ENCODE measurements around the gene EPHA1.

DNA sequence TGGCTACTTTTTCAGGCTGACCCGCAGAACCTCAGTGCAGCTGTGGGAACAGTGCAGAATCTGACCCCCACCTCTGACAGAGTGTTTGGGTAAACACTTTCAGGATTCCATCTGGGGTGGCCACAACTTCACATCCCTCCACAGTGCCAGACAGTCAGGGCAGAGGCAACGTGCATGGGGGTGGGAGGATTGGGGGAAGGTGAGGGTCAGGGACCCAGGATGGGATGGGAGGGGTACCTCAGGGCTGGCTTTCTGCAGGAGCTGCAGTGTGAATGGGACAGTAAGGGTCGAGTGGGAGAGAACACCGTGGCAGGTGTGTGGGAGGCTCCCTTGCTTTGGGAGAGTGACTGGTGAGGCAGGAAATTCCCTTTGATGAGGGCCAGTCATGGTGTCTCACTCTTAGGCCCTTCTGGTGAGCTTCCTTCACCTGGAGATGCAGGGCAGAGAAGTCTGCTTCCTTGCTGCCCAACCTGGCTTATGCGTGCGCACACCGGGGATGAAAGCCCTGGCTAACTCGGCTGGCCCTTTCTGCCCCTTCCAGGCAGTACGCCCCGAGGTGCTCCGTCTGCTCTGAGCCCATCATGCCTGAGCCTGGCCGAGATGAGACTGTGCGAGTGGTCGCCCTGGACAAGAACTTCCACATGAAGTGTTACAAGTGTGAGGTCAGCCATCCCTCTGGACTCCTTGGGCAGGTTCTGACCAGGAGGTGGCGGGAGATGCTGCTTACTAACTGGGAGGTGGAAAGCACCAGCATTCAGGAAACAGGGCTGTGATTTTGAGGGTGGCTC is 19.1 kb downstream of the EPHA1 start:
- TF ChIP-seq, protein P1, sequence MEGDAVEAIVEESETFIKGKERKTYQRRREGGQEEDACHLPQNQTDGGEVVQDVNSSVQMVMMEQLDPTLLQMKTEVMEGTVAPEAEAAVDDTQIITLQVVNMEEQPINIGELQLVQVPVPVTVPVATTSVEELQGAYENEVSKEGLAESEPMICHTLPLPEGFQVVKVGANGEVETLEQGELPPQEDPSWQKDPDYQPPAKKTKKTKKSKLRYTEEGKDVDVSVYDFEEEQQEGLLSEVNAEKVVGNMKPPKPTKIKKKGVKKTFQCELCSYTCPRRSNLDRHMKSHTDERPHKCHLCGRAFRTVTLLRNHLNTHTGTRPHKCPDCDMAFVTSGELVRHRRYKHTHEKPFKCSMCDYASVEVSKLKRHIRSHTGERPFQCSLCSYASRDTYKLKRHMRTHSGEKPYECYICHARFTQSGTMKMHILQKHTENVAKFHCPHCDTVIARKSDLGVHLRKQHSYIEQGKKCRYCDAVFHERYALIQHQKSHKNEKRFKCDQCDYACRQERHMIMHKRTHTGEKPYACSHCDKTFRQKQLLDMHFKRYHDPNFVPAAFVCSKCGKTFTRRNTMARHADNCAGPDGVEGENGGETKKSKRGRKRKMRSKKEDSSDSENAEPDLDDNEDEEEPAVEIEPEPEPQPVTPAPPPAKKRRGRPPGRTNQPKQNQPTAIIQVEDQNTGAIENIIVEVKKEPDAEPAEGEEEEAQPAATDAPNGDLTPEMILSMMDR (IDR thresholded peaks at IDR 0.05), result no peak
- TF ChIP-seq POLR2A (IDR thresholded peaks at IDR 0.05; ENCODE audit: low read depth), result no peak
- no peak for TF ChIP-seq EP300 (IDR thresholded peaks at IDR 0.05)
